CD4-positive, alpha-beta memory T cell (primary cell): ENCODE data around the gene ACSL5. TPM values are rescaled to one million over a fixed set of nuclear protein-coding genes. Genes with fewer than 3 reads are reported as not detected.

Experiments used
- CTCF ChIA-PET: fragments of 350-600 bp; sonication (Branson Sonifier 250); formaldehyde crosslinking; loops from one replicate; lab custom pipeline; 2021; ENCODE audit warnings: inconsistent platforms; ENCODE audit not compliant: partially characterized antibody; lab: Charles Lee
- POLR2A ChIA-PET: fragments of 350-600 bp; sonication (Branson Sonifier 250); formaldehyde crosslinking; loops from one replicate; lab custom pipeline; 2021; ENCODE audit not compliant: partially characterized antibody; lab: Charles Lee
- DNase-seq, 5 donors: peaks; one replicate each; pipeline versions ENCODE4 v3.0.0 to v3.0.0-alpha.2; 2020 to 2022; ENCODE audit warnings: mixed read lengths in 1 of 5
- H3K27ac ChIP-seq: one replicate; pipeline ENCODE4 v1.7.0; 2013; ENCODE audit warnings: low read depth, low read length
- H3K27me3 ChIP-seq: 2 replicates; pipeline ENCODE4 v1.7.0; 2013; ENCODE audit warnings: mild to moderate bottlenecking, low read length, moderate library complexity; ENCODE audit not compliant: insufficient read depth
- H3K36me3 ChIP-seq: 2 replicates; pipeline ENCODE4 v1.7.0; 2013; ENCODE audit warnings: mild to moderate bottlenecking, low read length, moderate library complexity; ENCODE audit not compliant: insufficient read depth
- H3K4me1 ChIP-seq: 2 replicates; pipeline ENCODE4 v1.7.0; 2013; ENCODE audit warnings: mild to moderate bottlenecking, low read length, moderate library complexity; ENCODE audit not compliant: insufficient read depth
- H3K4me3 ChIP-seq, 2 donors: one replicate each; pipeline ENCODE4 v1.7.0; 2013; ENCODE audit warnings: low read length in 2 of 2, mild to moderate bottlenecking in 1 of 2
- H3K9me3 ChIP-seq, 2 donors: one replicate each; pipeline ENCODE4 v1.7.0; 2013; ENCODE audit warnings: low read length in 2 of 2, control low read depth in 1 of 2; ENCODE audit not compliant: control insufficient read depth in 1 of 2
- H3K27ac Mint-ChIP-seq, 7 donors: one replicate each; pipeline ENCODE4 v1.8.0; 2020 to 2021; ENCODE audit warnings: mixed read lengths in 7 of 7, mild to moderate bottlenecking in 6 of 7, inconsistent platforms in 3 of 7, moderate library complexity in 3 of 7
- H3K27me3 Mint-ChIP-seq, 2 donors: one replicate each; pipeline ENCODE4 v1.8.0; 2020 to 2021; ENCODE audit warnings: mixed read lengths in 2 of 2
- H3K36me3 Mint-ChIP-seq, 2 donors: one replicate each; pipeline ENCODE4 v1.8.0; 2020 to 2021; ENCODE audit warnings: mixed read lengths in 2 of 2, inconsistent platforms in 1 of 2, mild to moderate bottlenecking in 1 of 2
- H3K4me1 Mint-ChIP-seq, 4 donors: one replicate each; pipeline ENCODE4 v1.8.0; 2020 to 2021; ENCODE audit warnings: mixed read lengths in 4 of 4, mild to moderate bottlenecking in 1 of 4
- H3K4me3 Mint-ChIP-seq, 8 donors: one replicate each; pipeline ENCODE4 v1.8.0; 2020 to 2021; ENCODE audit warnings: mixed read lengths in 8 of 8, mild to moderate bottlenecking in 7 of 8, moderate library complexity in 6 of 8, inconsistent platforms in 3 of 8
- H3K9me3 Mint-ChIP-seq, 8 donors: one replicate each; pipeline ENCODE4 v1.8.0; 2020 to 2021; ENCODE audit warnings: mixed read lengths in 8 of 8, mild to moderate bottlenecking in 5 of 8, inconsistent platforms in 3 of 8, moderate library complexity in 1 of 8
- intact Hi-C: fragments of 100-400 bp; cut with micrococcal nuclease; formaldehyde crosslinking; loops from one replicate; pipeline ENCODE4 v1.15.1; 2023
- polyA plus RNA-seq, 2 donors: library from polyadenylated mRNA; unstranded; fragments of 300-500 nt; fragmentation: Illumina TruSeq; gene quantifications; one replicate each; pipeline ENCODE4 v1.2.3, GENCODE V29; 2021
- total RNA-seq, 2 experiments: library from RNA; stranded (reverse); gene quantifications; one replicate each; pipeline ENCODE4 v1.2.3, GENCODE V29; 2021

Gene ACSL5
- total and polyA plus RNA-seq, 4 experiments from 2014 or later = 51.8 to 83.8 (median 58.0) TPM

DNA sequence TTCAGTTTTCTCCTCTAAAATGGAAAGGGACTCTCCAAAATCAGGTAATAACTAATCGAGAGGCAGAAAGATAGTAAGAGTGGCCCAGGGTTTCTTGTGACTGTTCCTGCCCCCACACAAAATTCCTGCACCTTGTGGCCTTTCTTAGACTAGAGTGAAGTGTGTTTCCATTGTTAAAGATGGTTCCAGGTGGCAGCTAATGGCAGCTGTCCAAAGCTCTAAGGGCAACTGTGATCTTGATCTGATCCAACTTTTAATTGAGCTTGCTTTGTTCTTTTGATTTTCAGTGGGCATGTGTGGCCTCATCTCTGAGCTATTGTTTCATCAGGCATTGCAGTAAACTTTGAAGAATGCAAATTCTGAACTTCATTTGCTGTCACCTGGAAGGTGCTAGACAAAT, 19.4 kb downstream of the ACSL5 start:
- Mint-ChIP-seq H3K4me1 (peaks cover 25 to 44% (median 32%) of the 10 kb centered on the region in 4 donors), H3K36me3 (peaks cover 0 to 4% of the 10 kb centered on the region in 2 donors), H3K9me3 (no peaks in the 10 kb centered on the region), H3K27ac (peak overlapping the region in 3 of 7 donors; percentile 51 to 59 (median 59)), H3K4me3 (no peak overlapping the region), H3K27me3 (no peaks in the 10 kb centered on the region)
- ChIA-PET CTCF (no interaction called here), POLR2A (interaction anchor here (1.0 kb wide), 1 partner anchor 18 kb away, joined by 3 read pairs; no protein-coding TSS in a partner anchor)
- no peak for DNase-seq
- H3K36me3 ChIP-seq = peaks cover 19% of the 10 kb centered on the region
- no peak overlapping the region for H3K4me3 ChIP-seq
- H3K4me1 ChIP-seq = peaks cover 17% of the 10 kb centered on the region
- H3K27me3 ChIP-seq = no peaks in the 10 kb centered on the region
- H3K9me3 ChIP-seq = no peaks in the 10 kb centered on the region
- no peak overlapping the region for H3K27ac ChIP-seq
- intact Hi-C loops = no loop called here

DNA sequence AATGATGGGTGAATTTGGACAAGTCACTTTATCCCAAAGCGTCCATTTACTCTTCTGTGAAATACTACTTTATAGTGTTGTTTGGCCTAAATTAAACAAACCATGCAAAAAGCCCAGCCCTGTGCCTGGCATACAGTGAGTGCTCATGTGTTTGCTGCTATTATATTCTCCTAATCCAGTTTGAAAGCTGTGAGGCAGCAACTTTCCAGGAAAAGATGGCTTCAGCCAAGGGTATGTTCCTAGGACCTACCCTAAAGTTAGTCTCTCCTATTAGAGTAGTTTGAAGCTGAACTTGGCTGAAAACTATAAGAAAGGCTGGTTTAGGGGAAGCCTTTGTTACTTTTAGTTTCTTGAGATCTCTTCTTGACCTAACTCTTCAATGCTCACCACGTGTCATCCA, 19.9 kb downstream of the ACSL5 start:
- Histone ChIP-seq H3K27ac (no peak overlapping the region), H3K36me3 (peaks cover 20% of the 10 kb centered on the region), H3K9me3 (no peaks in the 10 kb centered on the region), H3K4me3 (no peak overlapping the region), H3K4me1 (peaks cover 17% of the 10 kb centered on the region), H3K27me3 (no peaks in the 10 kb centered on the region)
- H3K4me3 Mint-ChIP-seq = no peak overlapping the region
- intact Hi-C loops = no loop called here
- no peaks in the 10 kb centered on the region for H3K27me3 Mint-ChIP-seq
- H3K4me1 Mint-ChIP-seq = peaks cover 21 to 39% (median 27%) of the 10 kb centered on the region in 4 donors
- peak overlapping the region in 3 of 7 donors; percentile 29 to 62 (median 31) for H3K27ac Mint-ChIP-seq
- ChIA-PET CTCF (no interaction called here), POLR2A (interaction anchor here (0.6 to 1.0 kb wide), 2 partner anchors 19 to 32 kb away, joined by 3 read pairs; no protein-coding TSS in a partner anchor)
- H3K9me3 Mint-ChIP-seq = no peaks in the 10 kb centered on the region
- H3K36me3 Mint-ChIP-seq = peaks cover 2 to 8% of the 10 kb centered on the region in 2 donors
- DNase-seq = no peak

DNA sequence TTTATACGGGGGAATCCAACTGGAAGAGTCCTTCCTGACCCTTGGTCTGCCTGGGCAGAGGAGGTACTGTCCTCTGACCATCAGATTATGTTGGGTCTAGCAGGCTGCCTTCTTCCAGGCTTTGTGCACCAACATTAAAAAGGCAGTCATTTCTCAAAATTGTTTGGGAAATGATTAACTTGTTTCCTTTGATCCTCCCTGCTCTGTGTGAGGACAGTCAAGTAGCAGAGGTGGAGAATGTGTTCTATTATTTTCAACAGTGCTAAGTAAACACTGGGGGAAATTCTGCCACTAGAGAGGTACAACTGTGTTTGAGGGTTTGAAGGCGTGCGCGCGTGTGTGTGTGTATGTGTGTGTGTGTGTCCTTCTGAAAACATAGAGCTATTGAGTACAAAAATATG, 20.6 kb downstream of the ACSL5 start:
- Mint-ChIP-seq H3K4me3 (no peak overlapping the region), H3K36me3 (peaks cover 8 to 14% of the 10 kb centered on the region in 2 donors), H3K4me1 (peaks cover 14 to 33% (median 21%) of the 10 kb centered on the region in 4 donors), H3K27me3 (no peaks in the 10 kb centered on the region), H3K27ac (peak overlapping the region in 2 of 7 donors; percentile 29 to 62), H3K9me3 (no peaks in the 10 kb centered on the region)
- intact Hi-C loops = no loop called here
- ChIA-PET CTCF (no interaction called here), POLR2A (interaction anchor here (0.6 to 1.0 kb wide), 2 partner anchors 19 to 31 kb away, joined by 3 to 4 read pairs; no protein-coding TSS in a partner anchor)
- no peaks in the 10 kb centered on the region for H3K9me3 ChIP-seq
- no peak overlapping the region for H3K27ac ChIP-seq
- peaks cover 11% of the 10 kb centered on the region for H3K4me1 ChIP-seq
- no peaks in the 10 kb centered on the region for H3K27me3 ChIP-seq
- H3K4me3 ChIP-seq = no peak overlapping the region
- H3K36me3 ChIP-seq = peaks cover 27% of the 10 kb centered on the region
- DNase-seq = no peak

- no peak for DNase-seq
- ChIA-PET CTCF (interaction anchor here (1.6 kb wide), 1 partner anchor 80 kb away, joined by 3 read pairs; no protein-coding TSS in a partner anchor), POLR2A (no interaction called here)
- Histone ChIP-seq H3K4me1 (no peaks in the 10 kb centered on the region), H3K27me3 (no peaks in the 10 kb centered on the region), H3K27ac (no peak overlapping the region), H3K36me3 (peaks cover 31% of the 10 kb centered on the region), H3K4me3 (no peak overlapping the region), H3K9me3 (no peaks in the 10 kb centered on the region)
- Mint-ChIP-seq H3K27me3 (no peaks in the 10 kb centered on the region), H3K27ac (no peak overlapping the region), H3K36me3 (peaks cover 14 to 21% of the 10 kb centered on the region in 2 donors), H3K4me1 (peaks cover 7 to 21% (median 13%) of the 10 kb centered on the region in 4 donors), H3K4me3 (no peak overlapping the region), H3K9me3 (no peaks in the 10 kb centered on the region)
- intact Hi-C loops = no loop called here
These were observed 22.1 kb downstream of the ACSL5 start for GRCh38 chr10:112395809-112396530.

- Mint-ChIP-seq H3K4me1 (peaks cover 0 to 14% (median 8%) of the 10 kb centered on the region in 4 donors), H3K36me3 (peaks cover 21 to 31% of the 10 kb centered on the region in 2 donors), H3K4me3 (no peak overlapping the region), H3K9me3 (no peaks in the 10 kb centered on the region), H3K27ac (no peak overlapping the region), H3K27me3 (no peaks in the 10 kb centered on the region)
- intact Hi-C loops = no loop called here
- no peak overlapping the region for H3K4me3 ChIP-seq
- ChIA-PET POLR2A (no interaction called here), CTCF (no interaction called here)
- H3K36me3 ChIP-seq = peaks cover 41% of the 10 kb centered on the region
- H3K9me3 ChIP-seq = no peaks in the 10 kb centered on the region
- no peak for DNase-seq
- no peaks in the 10 kb centered on the region for H3K27me3 ChIP-seq
- no peak overlapping the region for H3K27ac ChIP-seq
- H3K4me1 ChIP-seq = no peaks in the 10 kb centered on the region
These were observed 23.7 kb downstream of the ACSL5 start for GRCh38 chr10:112397592-112397991.

DNA sequence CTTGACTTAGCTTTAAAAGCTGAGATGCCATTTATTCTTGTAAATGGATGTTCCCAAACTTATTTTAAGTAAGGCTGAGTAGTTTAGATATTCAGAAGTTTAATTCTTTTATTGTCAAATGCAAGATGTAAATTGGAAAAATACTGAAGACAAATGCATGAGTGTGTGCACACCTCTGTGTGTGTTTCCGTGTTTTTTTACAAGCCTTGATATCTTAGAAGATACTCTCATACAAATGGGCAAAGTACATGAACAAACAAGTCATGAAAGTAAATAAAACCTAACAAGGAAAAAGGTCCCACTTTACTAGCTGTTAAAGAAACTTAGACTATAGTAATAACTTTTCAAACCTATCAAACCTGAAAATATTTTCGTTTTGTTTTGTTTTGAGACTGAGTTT, 29.0 kb downstream of the ACSL5 start:
- Mint-ChIP-seq H3K27me3 (no peaks in the 10 kb centered on the region), H3K27ac (peak overlapping the region in 1 of 7 donors; percentile 43), H3K4me3 (no peak overlapping the region), H3K4me1 (peaks cover 0 to 4% (median 0%) of the 10 kb centered on the region in 4 donors), H3K9me3 (no peaks in the 10 kb centered on the region), H3K36me3 (peaks cover 63 to 75% of the 10 kb centered on the region in 2 donors)
- Histone ChIP-seq H3K4me3 (no peak overlapping the region), H3K27me3 (no peaks in the 10 kb centered on the region), H3K36me3 (peaks cover 60% of the 10 kb centered on the region), H3K4me1 (no peaks in the 10 kb centered on the region), H3K9me3 (no peaks in the 10 kb centered on the region), H3K27ac (no peak overlapping the region)
- ChIA-PET POLR2A (no interaction called here), CTCF (no interaction called here)
- intact Hi-C loops = no loop called here
- DNase-seq = no peak

DNA sequence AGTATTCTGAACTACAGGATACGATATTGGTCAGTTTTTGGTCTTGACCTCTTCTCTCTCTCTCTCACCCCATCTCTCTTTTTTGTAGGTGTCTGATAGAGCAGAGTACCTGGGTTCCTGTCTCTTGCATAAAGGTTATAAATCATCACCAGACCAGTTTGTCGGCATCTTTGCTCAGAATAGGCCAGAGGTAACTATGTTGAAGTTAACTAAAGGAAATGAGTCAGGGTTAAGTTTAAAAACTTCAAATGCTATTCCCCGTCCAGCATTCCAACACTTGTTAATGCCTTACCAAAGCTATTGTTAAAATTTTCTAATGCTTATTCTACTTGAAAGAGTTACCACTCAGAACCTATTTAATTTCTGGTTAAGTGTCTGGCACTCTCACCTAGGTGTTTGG, 30.7 kb downstream of the ACSL5 start:
- Mint-ChIP-seq H3K4me1 (peaks cover 0 to 3% (median 0%) of the 10 kb centered on the region in 4 donors), H3K27me3 (no peaks in the 10 kb centered on the region), H3K4me3 (no peak overlapping the region), H3K27ac (peak overlapping the region in 1 of 7 donors; percentile 23), H3K9me3 (no peaks in the 10 kb centered on the region), H3K36me3 (peaks cover 62 to 78% of the 10 kb centered on the region in 2 donors)
- intact Hi-C loops = no loop called here
- H3K9me3 ChIP-seq = no peaks in the 10 kb centered on the region
- no peaks in the 10 kb centered on the region for H3K27me3 ChIP-seq
- DNase-seq = no peak
- ChIA-PET CTCF (no interaction called here), POLR2A (no interaction called here)
- no peaks in the 10 kb centered on the region for H3K4me1 ChIP-seq
- H3K36me3 ChIP-seq = peaks cover 66% of the 10 kb centered on the region
- no peak overlapping the region for H3K27ac ChIP-seq
- H3K4me3 ChIP-seq = no peak overlapping the region
